Nephron progenitor cell (in vitro differentiated cells): ENCODE data around the gene VSIG10L.

ENCODE experiments used
- DNase-seq: peaks from one replicate; pipeline ENCODE4 v3.0.0; 2021
- H3K27ac Mint-ChIP-seq: 2 replicates; pipeline ENCODE4 v1.8.0; 2021; ENCODE audit warnings: mild to moderate bottlenecking, moderate library complexity, mixed read lengths
- H3K27me3 Mint-ChIP-seq: 2 replicates; pipeline ENCODE4 v1.8.0; 2021; ENCODE audit warnings: mild to moderate bottlenecking, low read depth, mixed read lengths; ENCODE audit not compliant: poor library complexity
- H3K36me3 Mint-ChIP-seq: 2 replicates; pipeline ENCODE4 v1.8.0; 2021; ENCODE audit warnings: low read depth, mixed read lengths
- H3K4me1 Mint-ChIP-seq: 2 replicates; pipeline ENCODE4 v1.8.0; 2021; ENCODE audit warnings: mixed read lengths
- H3K4me3 Mint-ChIP-seq: 2 replicates; pipeline ENCODE4 v1.8.0; 2021; ENCODE audit warnings: mild to moderate bottlenecking, moderate library complexity, mixed read lengths
- H3K9me3 Mint-ChIP-seq: 2 replicates; pipeline ENCODE4 v1.8.0; 2021; ENCODE audit warnings: mild to moderate bottlenecking, moderate library complexity, mixed read lengths
- TF ChIP-seq, protein P1 (sequence below): fragments of 200-600 bp; sonication (generic); IDR thresholded peaks from 2 replicates; pipeline ENCODE4 v1.5.0; 2021; ENCODE audit warnings: antibody characterized with exemption

The VSIG10L gene

DNA sequence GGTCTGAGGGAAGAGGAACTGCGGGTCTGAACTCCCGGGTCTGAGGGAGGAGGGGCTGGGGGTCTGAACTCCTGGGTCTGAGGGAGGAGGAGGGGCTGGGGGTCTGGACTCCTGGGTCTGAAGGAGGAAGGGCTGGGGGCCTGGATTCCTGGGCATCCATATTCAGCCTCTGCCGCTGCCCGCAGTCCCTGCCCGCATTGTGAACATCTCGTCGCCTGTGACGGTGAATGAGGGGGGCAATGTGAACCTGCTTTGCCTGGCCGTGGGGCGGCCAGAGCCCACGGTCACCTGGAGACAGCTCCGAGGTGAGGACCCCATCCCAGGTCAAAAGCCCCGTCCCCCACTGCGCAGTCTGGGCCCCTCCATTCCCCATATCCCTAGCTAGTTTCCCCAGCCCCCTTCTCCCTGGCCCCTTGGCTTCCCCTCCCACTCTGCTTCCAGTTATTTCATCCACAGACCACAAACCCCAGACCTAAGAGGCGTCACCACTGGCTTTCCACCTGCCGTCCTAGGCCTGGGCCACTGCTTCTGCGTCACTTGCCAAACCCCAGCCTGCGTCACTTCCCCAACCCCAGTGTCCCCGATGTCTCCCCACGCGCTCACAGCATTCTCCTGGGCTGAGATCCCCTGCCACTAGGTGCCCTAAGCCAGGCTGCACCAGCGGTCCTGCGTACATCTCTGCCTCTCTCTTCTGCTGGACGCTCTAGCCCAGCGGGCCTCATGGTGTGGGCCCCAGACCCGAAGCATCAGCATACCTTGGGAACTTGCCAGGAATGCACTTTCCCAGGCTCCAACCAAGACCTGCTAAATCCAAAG, 16.6 kb downstream of the VSIG10L start:
- Mint-ChIP-seq H3K27me3 (peaks cover 49% of the 10 kb centered on the region), H3K36me3 (peaks cover 13% of the 10 kb centered on the region), H3K9me3 (peaks cover 3% of the 10 kb centered on the region), H3K27ac (no peak overlapping the region), H3K4me1 (peaks cover 11% of the 10 kb centered on the region), H3K4me3 (no peak overlapping the region)
- TF ChIP-seq, protein P1, sequence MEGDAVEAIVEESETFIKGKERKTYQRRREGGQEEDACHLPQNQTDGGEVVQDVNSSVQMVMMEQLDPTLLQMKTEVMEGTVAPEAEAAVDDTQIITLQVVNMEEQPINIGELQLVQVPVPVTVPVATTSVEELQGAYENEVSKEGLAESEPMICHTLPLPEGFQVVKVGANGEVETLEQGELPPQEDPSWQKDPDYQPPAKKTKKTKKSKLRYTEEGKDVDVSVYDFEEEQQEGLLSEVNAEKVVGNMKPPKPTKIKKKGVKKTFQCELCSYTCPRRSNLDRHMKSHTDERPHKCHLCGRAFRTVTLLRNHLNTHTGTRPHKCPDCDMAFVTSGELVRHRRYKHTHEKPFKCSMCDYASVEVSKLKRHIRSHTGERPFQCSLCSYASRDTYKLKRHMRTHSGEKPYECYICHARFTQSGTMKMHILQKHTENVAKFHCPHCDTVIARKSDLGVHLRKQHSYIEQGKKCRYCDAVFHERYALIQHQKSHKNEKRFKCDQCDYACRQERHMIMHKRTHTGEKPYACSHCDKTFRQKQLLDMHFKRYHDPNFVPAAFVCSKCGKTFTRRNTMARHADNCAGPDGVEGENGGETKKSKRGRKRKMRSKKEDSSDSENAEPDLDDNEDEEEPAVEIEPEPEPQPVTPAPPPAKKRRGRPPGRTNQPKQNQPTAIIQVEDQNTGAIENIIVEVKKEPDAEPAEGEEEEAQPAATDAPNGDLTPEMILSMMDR: no peak
- no peak for DNase-seq

DNA sequence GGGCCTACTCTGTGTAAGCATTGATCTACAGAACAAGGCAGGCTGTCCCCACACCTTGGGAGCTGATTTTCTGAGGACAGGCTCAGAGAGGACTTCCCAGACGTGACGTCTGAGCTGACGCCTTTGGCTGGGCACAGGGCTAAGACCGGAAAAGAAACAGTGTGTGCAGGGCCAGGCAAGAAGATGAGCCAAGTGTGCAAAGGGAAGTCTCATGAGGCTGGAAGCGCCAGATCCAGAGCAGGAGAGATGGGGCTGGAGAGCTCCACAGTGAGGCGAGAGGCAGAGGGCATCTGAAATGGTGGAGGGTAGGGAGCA, 17.8 kb downstream of the VSIG10L start:
- Mint-ChIP-seq H3K4me1 (peaks cover 21% of the 10 kb centered on the region), H3K36me3 (peaks cover 5% of the 10 kb centered on the region)
- DNase-seq: no peak

DNA sequence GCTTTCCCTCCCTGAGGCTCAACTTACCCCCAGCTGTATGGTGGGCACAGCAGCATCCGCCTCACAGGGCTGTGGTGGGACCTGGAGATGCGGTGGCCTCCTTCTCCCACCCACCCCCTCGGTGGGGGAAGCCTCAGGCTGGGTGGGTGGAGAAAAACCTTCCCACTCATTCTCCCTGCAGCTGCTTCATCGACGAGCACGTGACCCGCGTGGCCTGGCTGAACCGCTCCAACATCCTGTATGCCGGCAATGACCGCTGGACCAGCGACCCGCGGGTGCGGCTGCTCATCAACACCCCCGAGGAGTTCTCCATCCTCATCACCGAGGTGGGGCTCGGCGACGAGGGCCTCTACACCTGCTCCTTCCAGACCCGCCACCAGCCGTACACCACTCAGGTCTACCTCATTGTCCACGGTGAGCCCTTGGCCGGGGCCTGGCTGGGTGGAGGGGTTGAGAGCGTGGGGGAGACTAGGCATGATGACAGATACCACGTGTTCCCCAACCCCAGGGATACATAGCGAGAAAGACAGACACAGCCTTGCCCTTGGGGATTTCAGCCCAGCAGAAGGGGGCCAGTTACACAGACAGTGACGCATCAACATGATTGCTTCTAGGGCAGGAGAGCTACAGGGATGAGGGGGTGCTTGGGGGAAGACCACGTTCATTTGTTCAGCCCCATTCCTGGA, 18.3 kb downstream of the VSIG10L start:
- peaks cover 24% of the 10 kb centered on the region for H3K4me1 Mint-ChIP-seq
- peaks cover 5% of the 10 kb centered on the region for H3K36me3 Mint-ChIP-seq
- no peak overlapping the region for H3K27ac Mint-ChIP-seq
- H3K4me3 Mint-ChIP-seq: no peak overlapping the region
- peaks cover 48% of the 10 kb centered on the region for H3K27me3 Mint-ChIP-seq
- TF ChIP-seq, protein P1: no peak
- DNase-seq: no peak
- H3K9me3 Mint-ChIP-seq: peaks cover 3% of the 10 kb centered on the region

More for the DNA sequence above, 17.8 kb downstream of the VSIG10L start:
- Mint-ChIP-seq H3K9me3 (peaks cover 3% of the 10 kb centered on the region), H3K4me3 (no peak overlapping the region), H3K27me3 (peaks cover 47% of the 10 kb centered on the region), H3K27ac (no peak overlapping the region)
- TF ChIP-seq, protein P1: no peak

DNA sequence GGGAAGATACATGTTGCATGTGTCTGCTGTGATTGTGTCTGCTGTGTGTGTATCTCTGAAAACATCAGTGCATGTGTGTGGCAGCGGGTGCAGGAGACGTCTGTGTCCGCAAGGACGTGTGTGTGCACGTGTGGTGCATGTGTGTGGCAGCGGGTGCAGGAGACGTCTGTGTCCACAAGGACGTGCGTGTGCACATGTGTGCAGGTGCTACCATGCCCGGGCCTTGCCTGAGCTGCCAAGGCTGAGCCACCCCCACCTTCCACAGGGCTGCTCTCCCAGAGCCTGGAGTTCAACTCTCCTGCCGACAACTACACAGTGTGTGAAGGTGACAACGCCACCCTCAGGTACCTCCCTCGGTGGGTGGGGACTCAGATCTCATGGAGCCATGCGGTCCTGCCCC, 20.1 kb downstream of the VSIG10L start:
- peaks cover 19% of the 10 kb centered on the region for H3K4me1 Mint-ChIP-seq
- no peaks in the 10 kb centered on the region for H3K9me3 Mint-ChIP-seq

DNA sequence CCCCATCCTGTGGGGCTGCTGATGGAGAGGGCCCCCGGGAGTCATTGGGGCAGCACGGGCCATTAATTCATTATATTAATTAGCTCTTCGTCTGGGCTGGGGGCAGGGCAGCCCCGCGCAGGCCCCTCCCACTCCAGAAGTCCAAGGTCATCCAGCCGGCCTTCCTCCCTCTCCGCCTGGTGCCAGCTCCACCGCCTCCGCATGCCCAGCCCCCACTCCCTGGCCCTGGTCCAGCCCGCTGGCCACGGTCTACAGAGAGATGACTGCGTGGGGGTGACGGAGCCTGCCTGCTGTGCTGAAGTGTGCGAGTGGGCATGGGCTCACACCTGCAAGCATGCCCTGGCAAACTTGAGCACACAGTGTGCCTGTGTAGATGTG, 21.7 kb downstream of the VSIG10L start:
- no peak overlapping the region for H3K4me3 Mint-ChIP-seq
- peaks cover 19% of the 10 kb centered on the region for H3K4me1 Mint-ChIP-seq
- no peak overlapping the region for H3K27ac Mint-ChIP-seq
- peaks cover 25% of the 10 kb centered on the region for H3K27me3 Mint-ChIP-seq
- peaks cover 3% of the 10 kb centered on the region for H3K36me3 Mint-ChIP-seq
- peak; percentile 44 for DNase-seq
- H3K9me3 Mint-ChIP-seq: peaks cover 3% of the 10 kb centered on the region
- TF ChIP-seq, protein P1: no peak

More for the DNA sequence above, 20.1 kb downstream of the VSIG10L start:
- TF ChIP-seq, protein P1: no peak
- Mint-ChIP-seq H3K36me3 (no peaks in the 10 kb centered on the region), H3K4me3 (no peak overlapping the region), H3K27ac (no peak overlapping the region), H3K27me3 (peaks cover 36% of the 10 kb centered on the region)
- no peak for DNase-seq
